LNCAP (cell line): ENCODE data around the gene TFF2.

Experiments used
- TF ChIP-seq, protein P1 (sequence below): fragments of 450-650 bp; IDR thresholded peaks from 2 replicates; pipeline ENCODE4 v1.5.1; 2017; ENCODE audit warnings: mild to moderate bottlenecking

Gene TFF2

DNA sequence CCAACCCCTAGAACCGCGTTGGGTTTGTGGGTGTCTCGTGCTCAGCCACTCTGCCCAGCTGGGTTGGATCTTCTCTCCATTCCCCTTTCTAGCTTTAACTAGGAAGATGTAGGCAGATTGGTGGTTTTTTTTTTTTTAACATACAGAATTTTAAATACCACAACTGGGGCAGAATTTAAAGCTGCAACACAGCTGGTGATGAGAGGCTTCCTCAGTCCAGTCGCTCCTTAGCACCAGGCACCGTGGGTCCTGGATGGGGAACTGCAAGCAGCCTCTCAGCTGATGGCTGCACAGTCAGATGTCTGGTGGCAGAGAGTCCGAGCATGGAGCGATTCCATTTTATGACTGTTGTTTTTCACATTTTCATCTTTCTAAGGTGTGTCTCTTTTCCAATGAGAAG lies 54.3 kb downstream of the TFF2 start:
- TF ChIP-seq, protein P1, sequence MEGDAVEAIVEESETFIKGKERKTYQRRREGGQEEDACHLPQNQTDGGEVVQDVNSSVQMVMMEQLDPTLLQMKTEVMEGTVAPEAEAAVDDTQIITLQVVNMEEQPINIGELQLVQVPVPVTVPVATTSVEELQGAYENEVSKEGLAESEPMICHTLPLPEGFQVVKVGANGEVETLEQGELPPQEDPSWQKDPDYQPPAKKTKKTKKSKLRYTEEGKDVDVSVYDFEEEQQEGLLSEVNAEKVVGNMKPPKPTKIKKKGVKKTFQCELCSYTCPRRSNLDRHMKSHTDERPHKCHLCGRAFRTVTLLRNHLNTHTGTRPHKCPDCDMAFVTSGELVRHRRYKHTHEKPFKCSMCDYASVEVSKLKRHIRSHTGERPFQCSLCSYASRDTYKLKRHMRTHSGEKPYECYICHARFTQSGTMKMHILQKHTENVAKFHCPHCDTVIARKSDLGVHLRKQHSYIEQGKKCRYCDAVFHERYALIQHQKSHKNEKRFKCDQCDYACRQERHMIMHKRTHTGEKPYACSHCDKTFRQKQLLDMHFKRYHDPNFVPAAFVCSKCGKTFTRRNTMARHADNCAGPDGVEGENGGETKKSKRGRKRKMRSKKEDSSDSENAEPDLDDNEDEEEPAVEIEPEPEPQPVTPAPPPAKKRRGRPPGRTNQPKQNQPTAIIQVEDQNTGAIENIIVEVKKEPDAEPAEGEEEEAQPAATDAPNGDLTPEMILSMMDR, result no peak
